Peyer's patch (tissue), 4 donors: Measurements from ENCODE around the gene NLRP6. TPM values are rescaled to one million over a fixed set of nuclear protein-coding genes. Genes with fewer than 3 reads are reported as not detected.

Source experiments
- DNase-seq, 3 donors: peaks; one replicate each; pipeline ENCODE4 v3.0.0-alpha.2; 2017 to 2019
- H3K27ac ChIP-seq, 4 donors: fragments of 200-600 bp; sonication (generic); one replicate each; pipeline ENCODE4 v1.5.1; 2016 to 2019
- H3K27me3 ChIP-seq, 2 donors: fragments of 200-600 bp; sonication (generic); one replicate each; pipeline ENCODE4 v1.5.1; 2019
- H3K36me3 ChIP-seq, 3 donors: fragments of 200-600 bp; sonication (generic); one replicate each; pipeline ENCODE4 v1.5.1; 2016 to 2019
- H3K4me1 ChIP-seq, 4 donors: fragments of 200-600 bp; sonication (generic); one replicate each; pipeline ENCODE4 v1.5.1; 2016 to 2019
- H3K4me3 ChIP-seq, 4 donors: fragments of 200-600 bp; sonication (generic); 1 replicate in 3 of 4; 2 replicates in 1 of 4; pipeline ENCODE4 v1.5.1; 2016 to 2019; ENCODE audit warnings: mild to moderate bottlenecking in 1 of 4
- H3K9me3 ChIP-seq, 4 donors: fragments of 200-600 bp; sonication (generic); one replicate each; pipeline ENCODE4 v1.5.1; 2016 to 2019; ENCODE audit warnings: mild to moderate bottlenecking in 1 of 4
- CTCF ChIP-seq, 6 experiments: fragments of 450-650 bp in 4 of 6; fragments of 200-600 bp in 2 of 6; sonication (generic) in 1 of 6; IDR thresholded peaks; one replicate each; pipeline ENCODE4 v1.5.1; 2017 to 2019; ENCODE audit warnings: antibody characterized with exemption in 6 of 6, mild to moderate bottlenecking in 3 of 6, moderate library complexity in 1 of 6
- POLR2A ChIP-seq, 2 donors: fragments of 450-650 bp; IDR thresholded peaks; one replicate each; pipeline ENCODE4 v1.5.1; 2017; ENCODE audit warnings: antibody characterized with exemption in 2 of 2, mild to moderate bottlenecking in 2 of 2, moderate library complexity in 2 of 2
- total RNA-seq, 4 donors: library from RNA; depleted of rRNA; stranded (reverse); fragments of >200 nt; gene quantifications; one replicate each; pipeline ENCODE4 v1.1.0, GENCODE V29; 2016

NLRP6 gene
- total RNA-seq, result 100 to 1,000 TPM; 109 to 687 (median 492) TPM

GRCh38 chr11:278001-278951, at the start of gene NLRP6:
Gene NLRP6, plus strand, starts transcription at chr11:278407. Its CDS starts 163 bp downstream, at chr11:278570.
- peak in 2 of 3 donors; percentile 87 for DNase-seq
- Histone ChIP-seq H3K4me1 (peaks cover 0 to 34% (median 19%) of the 10 kb centered on the region in 4 donors), H3K27ac (peak within 1 kb of the TSS; percentile 73 to 96 (median 86)), H3K27me3 (peaks cover 0 to 12% of the 10 kb centered on the region in 2 donors), H3K36me3 (peaks cover 0 to 23% (median 0%) of the 10 kb centered on the region in 3 donors), H3K4me3 (peak within 1 kb of the TSS; percentile 52 to 61 (median 56)), H3K9me3 (no peaks in the 10 kb centered on the region)
- TF ChIP-seq POLR2A (IDR thresholded peaks at IDR 0.05) (peak; percentile 86 to 90), CTCF (IDR thresholded peaks at IDR 0.05) (no peak)

- TF ChIP-seq POLR2A (IDR thresholded peaks at IDR 0.05), result no peak
- TF ChIP-seq CTCF (IDR thresholded peaks at IDR 0.05), result no peak
- peak in 1 of 3 donors; percentile 12 for DNase-seq
- no peaks in the 10 kb centered on the region for H3K27me3 ChIP-seq
These were observed 47.8 kb upstream of the NLRP6 start for GRCh38 chr11:230431-230830.

GRCh38 chr11:232783-233565, 45.2 kb upstream of the NLRP6 start:
- H3K27me3 ChIP-seq, result no peaks in the 10 kb centered on the region
- no peaks in the 10 kb centered on the region for H3K9me3 ChIP-seq
- no peak overlapping the region for H3K27ac ChIP-seq
- H3K4me1 ChIP-seq, result peaks cover 0 to 17% (median 6%) of the 10 kb centered on the region in 4 donors
- no peak overlapping the region for H3K4me3 ChIP-seq
- TF ChIP-seq CTCF (IDR thresholded peaks at IDR 0.05) (no peak), POLR2A (IDR thresholded peaks at IDR 0.05) (no peak)
- peaks cover 0 to 5% (median 0%) of the 10 kb centered on the region in 3 donors for H3K36me3 ChIP-seq
- DNase-seq, result peak in 2 of 3 donors; percentile 7 to 23

More at GRCh38 chr11:230431-230830, 47.8 kb upstream of the NLRP6 start:
- Histone ChIP-seq H3K4me3 (no peak overlapping the region), H3K36me3 (peaks cover 0 to 5% (median 0%) of the 10 kb centered on the region in 3 donors), H3K4me1 (peaks cover 0 to 9% (median 2%) of the 10 kb centered on the region in 4 donors), H3K9me3 (no peaks in the 10 kb centered on the region), H3K27ac (no peak overlapping the region)

- no peak for TF ChIP-seq CTCF (IDR thresholded peaks at IDR 0.05)
- no peak for TF ChIP-seq POLR2A (IDR thresholded peaks at IDR 0.05)
- Histone ChIP-seq H3K27ac (peak overlapping the region; percentile 92 to 97 (median 95)), H3K4me1 (peaks cover 0 to 32% (median 6%) of the 10 kb centered on the region in 4 donors), H3K36me3 (peaks cover 0 to 6% (median 0%) of the 10 kb centered on the region in 3 donors), H3K27me3 (no peaks in the 10 kb centered on the region), H3K4me3 (peak overlapping the region in 3 of 4 donors; percentile 82 to 91 (median 83)), H3K9me3 (no peaks in the 10 kb centered on the region)
- DNase-seq, result peak in 1 of 3 donors; percentile 46
These were observed 43.0 kb upstream of the NLRP6 start for GRCh38 chr11:235180-235579.

GRCh38 chr11:235609-235996, 42.6 kb upstream of the NLRP6 start:
- Histone ChIP-seq H3K4me1 (peaks cover 0 to 32% (median 6%) of the 10 kb centered on the region in 4 donors), H3K27me3 (no peaks in the 10 kb centered on the region), H3K9me3 (no peaks in the 10 kb centered on the region), H3K4me3 (peak overlapping the region; percentile 82 to 94 (median 87)), H3K36me3 (peaks cover 0 to 6% (median 0%) of the 10 kb centered on the region in 3 donors), H3K27ac (peak overlapping the region; percentile 92 to 97 (median 95))
- DNase-seq, result no peak
- TF ChIP-seq CTCF (IDR thresholded peaks at IDR 0.05) (no peak), POLR2A (IDR thresholded peaks at IDR 0.05) (no peak)
